OCI-LY3 (cell line): ENCODE measurements around the gene TSC22D3.

Source experiments
- CTCF ChIP-seq: fragments of 200-600, 300-600 bp; sonication (generic); IDR thresholded peaks from 2 replicates; pipeline ENCODE4 v1.5.1; 2014; ENCODE audit warnings: antibody characterized with exemption, low read length, low read depth
- EZH2phosphoT487 ChIP-seq: fragments of 200-600 bp; shearing (Covaris generic); IDR thresholded peaks from 2 replicates; pipeline ENCODE4 v1.6.1; 2018; ENCODE audit warnings: antibody characterized with exemption, mixed run types, low read depth

- TF ChIP-seq CTCF (no peak), EZH2phosphoT487 (no peak)
Measured at GRCh38 chrX:107775000-107775733, 420 bp downstream of the TSC22D3 start.
